Inflammatory macrophage (primary cell): ENCODE results near the gene SNW1.
A peak's percentile ranks its signal among the peaks of the same experiment; 100 is the strongest.
"Not testable (repeated sequence)": the region's sequence is repeated elsewhere in the genome, so short reads cannot be mapped to it uniquely, and the experiment has no call there.

ENCODE experiments used
- DNase-seq, 2 donors: peaks; one replicate each; pipeline ENCODE4 v3.0.0-alpha.2; 2020 to 2022
- total RNA-seq, 18 experiments: gene quantifications; one replicate each; lab custom pipeline; 2026; ENCODE audit warnings: mixed read lengths in 6 of 18, inconsistent platforms in 2 of 18; lab: John Stamatoyannopoulos, UW

SNW1 gene
- total RNA-seq, result 42.4 to 77.9 (median 62.6) reads per million in 18 experiments

DNA sequence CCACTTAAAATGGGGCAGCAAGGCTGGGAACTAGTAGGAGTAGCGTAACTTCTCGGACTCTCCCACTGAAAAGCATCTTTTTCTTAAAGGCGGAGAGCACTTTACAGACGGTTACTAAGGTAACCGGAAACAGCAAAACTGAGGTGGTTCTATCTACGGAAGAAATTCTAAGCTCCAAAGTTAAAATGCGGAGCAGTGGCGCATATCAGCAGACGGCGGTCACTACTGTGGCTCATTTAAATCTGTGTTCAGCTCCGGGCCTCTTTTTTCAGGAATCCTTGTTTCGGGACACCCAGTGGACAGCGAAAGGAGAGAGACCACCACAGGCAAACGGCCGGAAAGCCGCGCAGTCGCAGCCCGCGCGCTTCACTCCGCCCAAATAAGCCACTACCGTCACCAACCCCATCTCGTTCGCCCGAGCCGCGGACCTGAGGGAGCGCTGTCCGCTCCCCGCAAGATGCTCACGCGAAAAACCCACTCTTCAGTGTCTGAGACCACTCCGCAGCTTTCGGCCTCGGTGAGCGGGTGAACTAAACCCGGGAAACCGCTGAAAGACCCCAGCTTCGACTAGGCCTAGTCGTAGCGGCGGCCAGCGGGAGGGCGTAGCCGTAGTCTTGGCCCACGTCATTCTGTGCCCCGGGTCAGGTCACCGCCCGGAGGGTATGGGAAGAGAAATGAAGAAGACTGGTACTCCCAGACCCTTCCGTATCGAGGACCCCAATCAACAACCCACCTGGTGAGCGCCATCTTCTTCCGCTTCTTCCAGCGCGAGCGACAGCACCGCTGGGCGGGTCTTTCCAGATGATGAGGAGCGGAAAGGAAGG, at the start of gene SNW1:
Gene SNW1, minus strand, starts transcription at position 776 of the 824 bp plus-strand sequence. Its CDS starts 29 bp downstream, at position 747.
- DNase-seq, result peak; percentile 8 to 97

- no peak for DNase-seq
Observed at GRCh38 chr14:77809011-77809410, 48.1 kb upstream of the SNW1 start.

DNA sequence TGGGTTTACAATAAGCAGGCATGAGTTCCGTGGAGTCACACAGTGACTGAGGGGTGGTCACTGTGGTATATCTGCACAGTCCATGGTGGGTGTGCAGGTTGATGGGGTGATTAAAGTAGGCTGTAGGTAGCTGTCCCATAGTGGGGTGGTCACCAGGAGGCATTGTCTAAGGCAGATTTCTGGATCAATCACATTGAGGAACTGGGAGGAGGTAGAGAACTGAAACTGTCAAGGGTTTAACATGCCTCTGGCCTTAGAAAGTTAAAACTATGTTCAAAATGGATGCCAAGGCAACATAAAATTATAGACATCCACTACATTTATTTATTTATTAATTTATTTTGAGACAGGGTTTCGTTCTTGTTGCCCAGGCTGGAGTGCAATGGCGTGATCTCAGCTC, 47.3 kb upstream of the SNW1 start:
- DNase-seq, result no peak

- peak; percentile 48 to 50 for DNase-seq
Observed at GRCh38 chr14:77805706-77806105, 44.8 kb upstream of the SNW1 start.

DNA sequence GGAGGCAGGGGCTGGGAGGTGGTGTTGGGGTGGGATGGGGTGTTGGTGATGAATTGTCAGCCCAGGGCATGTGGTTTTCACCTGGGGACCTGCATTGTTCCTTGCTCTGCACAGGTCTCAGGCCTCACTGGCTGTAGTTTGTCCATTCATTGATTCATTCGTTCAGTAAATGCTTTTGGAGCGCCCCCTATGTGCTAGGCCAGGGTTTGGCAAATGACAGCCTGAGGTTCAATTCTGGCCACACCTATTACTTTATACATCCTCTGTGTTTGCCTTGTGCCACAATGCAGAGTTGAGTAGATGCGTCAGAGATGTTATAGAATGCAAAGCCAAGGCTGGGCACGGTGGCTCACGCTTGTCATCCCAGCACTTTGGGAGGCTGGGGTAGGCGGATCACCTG, 43.6 kb upstream of the SNW1 start:
- DNase-seq, result no peak

- no peak for DNase-seq
Observed at GRCh38 chr14:77800814-77801213, 39.9 kb upstream of the SNW1 start.

DNA sequence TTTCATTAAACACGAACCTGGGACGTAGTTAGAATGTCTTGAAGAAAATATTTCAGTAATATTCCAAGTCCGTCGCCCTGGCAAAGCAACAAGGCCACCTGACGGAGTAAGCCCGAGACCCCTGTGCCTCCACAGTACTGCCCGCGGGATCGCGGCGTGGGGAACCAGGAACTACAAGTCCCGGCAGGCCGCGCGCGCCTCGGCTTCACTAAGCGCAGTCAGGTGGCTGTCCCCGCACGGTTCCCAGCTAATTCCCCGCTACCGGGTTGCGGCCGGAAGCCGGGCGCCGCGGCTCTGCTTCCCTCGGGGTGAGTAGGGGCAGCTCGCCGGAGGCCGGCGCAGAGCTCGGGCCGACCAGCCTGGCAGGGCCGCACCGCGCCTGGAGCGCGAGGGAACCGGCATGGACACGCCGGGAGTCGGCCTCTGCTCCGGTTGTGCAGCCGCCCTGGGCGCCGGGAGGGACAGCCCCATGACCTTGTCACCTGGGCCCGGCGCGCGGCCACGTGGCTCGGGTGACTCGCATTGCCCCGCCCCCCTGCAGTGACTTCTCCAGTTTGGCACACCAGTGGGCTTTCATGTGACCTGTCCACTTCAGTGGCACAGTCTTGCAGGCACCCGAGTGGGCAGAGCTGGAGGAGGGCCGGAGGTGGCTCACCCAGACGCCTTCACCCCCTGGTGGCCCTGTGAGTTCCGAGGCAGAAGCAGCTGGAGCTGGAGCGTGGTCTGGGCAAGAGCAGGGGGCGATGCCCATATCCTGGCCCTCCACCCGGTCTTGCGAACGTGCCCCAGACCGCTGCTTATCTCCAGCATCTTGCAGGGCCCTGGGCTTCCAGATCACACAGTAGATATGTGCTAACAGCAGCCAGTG, 39.1 kb upstream of the SNW1 start, which contains the start of gene ADCK1:
Gene ADCK1, plus strand, starts transcription at position 247 of the 868 bp plus-strand sequence. CDS start 18,870 bp downstream, outside the sequence.
- peak; percentile 90 to 96 for DNase-seq

DNA sequence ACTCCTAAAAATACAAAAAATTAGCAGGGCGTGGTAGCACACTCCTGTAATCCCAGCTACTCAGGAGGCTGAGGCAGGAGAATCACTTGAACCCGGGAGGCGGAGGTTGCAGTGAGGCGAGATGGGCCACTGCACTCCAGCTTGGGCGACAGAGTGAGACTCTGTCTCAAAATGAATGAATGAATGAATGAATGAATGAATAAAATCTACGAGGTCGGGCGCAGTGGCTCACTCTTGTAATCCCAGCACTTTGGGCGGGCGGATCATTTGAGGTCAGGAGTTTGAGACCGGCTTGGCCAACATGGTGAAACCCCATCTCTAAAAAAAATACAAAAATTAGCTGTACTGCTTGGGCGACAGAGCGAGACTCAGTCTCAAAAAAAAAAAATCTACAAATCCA, 38.5 kb upstream of the SNW1 start:
- DNase-seq, result not testable (repeated sequence)

DNA sequence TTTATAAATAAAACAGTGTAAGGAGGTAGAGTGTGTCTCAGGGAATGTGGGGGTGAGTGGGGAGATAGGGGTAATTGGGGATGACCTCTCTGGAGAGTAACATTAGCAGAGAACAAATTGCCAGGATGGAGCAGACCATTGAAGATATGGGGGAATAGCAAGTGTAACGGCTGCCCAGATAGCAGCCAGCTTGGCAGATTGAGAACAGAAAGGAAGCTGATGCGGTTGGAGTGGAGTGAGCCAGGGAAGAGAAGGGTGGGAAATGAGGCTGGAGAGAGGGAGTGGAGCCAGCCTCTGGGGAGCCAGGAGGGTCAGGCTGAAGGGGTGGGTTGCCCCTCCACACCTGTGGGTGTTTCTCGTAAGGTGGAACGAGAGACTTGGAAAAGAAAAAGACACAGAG, 33.4 kb upstream of the SNW1 start:
- DNase-seq, result no peak

DNA sequence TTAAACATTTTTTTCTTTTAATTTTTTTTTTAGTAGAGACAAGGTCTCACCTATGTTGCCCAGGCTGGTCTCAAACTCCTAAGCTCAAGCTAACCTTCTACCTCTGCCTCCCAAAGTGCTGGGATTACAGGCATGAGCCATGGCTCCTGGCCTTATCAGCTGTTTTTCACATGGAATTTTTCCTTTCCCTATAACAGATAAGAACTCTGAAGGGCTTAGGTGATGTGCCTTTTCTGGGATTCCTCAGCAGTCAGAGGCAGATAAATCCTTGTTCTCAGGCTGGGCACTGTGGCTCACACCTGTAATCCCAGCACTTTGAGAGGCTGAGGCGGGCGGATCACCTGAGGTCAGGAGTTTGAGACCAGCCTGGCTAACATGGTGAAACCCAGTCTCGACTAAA, 32.3 kb upstream of the SNW1 start:
- not testable (repeated sequence) for DNase-seq

DNA sequence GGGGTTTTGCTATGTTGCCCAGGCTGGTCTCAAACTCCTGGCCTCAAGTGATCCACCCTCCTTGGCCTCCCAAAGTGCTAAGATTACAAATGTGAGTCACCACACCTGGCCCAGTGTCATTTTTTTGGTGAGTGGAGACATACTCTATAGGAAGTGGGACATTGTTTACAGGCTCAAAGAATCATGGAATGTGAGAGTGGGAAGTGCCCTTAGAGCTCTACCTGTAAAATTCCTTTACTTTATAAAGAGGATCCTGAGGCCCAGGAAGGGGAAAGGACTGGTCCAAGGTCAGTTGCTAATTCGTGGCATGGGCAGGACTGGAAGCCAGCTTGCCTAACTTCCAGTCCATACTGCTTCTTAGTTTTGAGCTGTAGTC, 30.3 kb upstream of the SNW1 start:
- DNase-seq, result no peak

DNA sequence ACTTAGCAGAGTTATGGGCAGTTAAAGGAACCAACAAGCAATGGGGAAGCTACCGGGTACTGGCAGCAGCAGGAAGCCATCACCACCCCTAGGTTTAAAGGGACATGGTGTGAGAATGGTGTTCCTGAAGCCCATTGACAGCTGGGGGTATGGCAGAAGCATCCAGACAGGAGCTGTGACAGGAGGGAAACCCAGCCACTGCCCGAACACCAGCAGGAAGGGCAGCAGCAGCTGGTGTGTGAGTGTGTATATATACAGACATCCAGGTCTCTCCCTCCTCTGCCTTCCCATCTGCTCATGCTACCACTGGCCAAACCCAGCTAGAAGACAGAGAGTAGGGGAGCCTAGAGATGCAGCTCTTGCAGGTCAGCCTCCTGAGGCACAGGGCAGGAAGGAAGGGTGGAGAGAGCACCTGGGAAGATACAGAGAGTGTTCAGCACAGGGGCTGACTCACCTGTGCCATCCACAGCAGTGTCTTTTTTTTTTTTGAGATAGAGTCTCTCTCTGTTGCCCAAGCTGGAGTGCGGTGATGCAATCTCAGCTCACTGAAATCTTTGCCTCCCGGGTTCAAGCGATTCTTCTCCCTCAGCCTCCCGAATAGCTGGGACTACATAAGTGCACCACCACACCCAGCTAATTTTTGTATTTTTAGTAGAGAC, 29.7 kb upstream of the SNW1 start:
- no peak for DNase-seq

DNA sequence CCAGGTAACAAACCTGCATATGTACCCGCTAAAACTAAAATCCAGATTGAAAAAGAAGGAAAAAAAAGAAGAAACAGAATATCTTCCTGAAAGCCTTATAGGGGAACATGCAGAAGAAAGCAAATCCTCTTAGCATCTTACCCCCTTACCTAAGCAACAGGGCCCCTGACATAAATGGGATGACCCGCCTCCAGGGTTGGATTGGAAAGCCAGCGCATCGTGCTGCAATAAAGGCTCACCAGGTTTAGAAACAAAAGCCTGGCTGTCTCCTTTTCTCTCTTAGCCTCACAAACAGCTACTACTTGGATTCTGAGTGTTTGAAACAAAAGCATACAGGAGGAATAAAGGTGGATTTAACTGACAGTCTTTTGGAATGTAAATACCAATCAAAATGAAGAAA, 25.2 kb upstream of the SNW1 start:
- DNase-seq, result no peak

DNA sequence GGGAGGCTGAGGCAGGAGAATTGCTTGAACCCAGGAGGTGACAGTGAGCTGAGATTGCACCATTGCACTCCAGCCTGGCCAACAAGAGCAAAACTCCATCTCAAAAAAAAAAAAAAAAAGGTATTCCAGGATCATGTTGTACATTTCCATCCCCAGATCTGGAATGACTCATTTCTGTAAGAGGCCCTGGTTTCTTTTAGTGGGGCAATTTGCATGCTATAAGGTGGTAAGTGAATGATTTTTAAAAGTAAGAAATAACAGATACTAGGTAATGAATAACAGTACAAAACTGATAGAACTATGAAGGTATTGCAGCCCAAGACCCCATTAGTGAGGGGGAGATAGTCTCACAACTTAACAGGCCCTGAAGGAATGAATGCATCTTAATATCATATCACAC, 21.2 kb upstream of the SNW1 start:
- DNase-seq, result no peak

- not testable (repeated sequence) for DNase-seq
Observed at GRCh38 chr14:77773966-77774365, 13.0 kb upstream of the SNW1 start.

DNA sequence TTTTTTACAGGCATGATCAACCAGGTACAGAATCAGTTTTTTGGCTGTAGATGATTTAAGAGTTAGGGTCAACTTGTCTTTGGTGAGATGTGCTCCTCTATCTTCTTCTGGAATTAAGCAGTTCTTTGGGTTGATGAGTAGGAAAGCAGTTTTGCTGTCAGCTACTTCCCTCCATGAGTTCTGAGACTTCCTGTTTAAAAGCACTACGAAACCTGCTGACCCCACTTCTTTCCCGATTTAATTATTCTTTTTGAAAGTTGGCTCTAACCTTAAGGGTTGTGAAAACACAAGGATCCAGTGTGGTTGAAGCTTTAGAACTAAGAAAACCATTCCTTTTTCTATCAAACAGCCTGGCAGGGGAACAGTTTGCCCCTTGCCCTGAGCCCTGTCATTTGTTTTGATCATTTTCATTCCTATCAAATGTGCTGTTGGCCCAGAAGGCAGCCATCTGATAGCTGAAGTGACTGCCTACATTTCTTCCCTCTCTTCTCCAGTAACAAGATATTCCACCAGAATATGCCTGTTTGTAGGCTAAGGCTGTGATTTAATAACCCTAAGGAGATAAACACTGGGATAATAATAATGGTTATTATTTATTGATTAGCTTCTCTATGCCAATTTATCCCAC, 7.6 kb upstream of the SNW1 start:
- not testable (repeated sequence) for DNase-seq

GRCh38 chr14:77763978-77764377, 3.0 kb upstream of the SNW1 start:
- DNase-seq, result no peak

GRCh38 chr14:77763316-77763715, 2.4 kb upstream of the SNW1 start:
- no peak for DNase-seq

- peak; percentile 69 to 94 for DNase-seq
Observed at GRCh38 chr14:77761205-77761931, 412 bp upstream of the SNW1 start.

GRCh38 chr14:77752799-77753516, 8.0 kb downstream of the SNW1 start:
- DNase-seq, result no peak

GRCh38 chr14:77752266-77752665, 8.7 kb downstream of the SNW1 start:
- DNase-seq, result no peak
